ENCODE results near the gene ZBTB49. TPM values are rescaled to one million over a fixed set of nuclear protein-coding genes. Genes with fewer than 3 reads are reported as not detected.

The ZBTB49 gene
- total RNA-seq, 1 experiment from 2014 or later = 6.6 TPM

GRCh38 chr4:4269331-4269731 lies 20.7 kb upstream of the ZBTB49 start:
- no peaks in the 10 kb centered on the region for H3K27me3 ChIP-seq (replicated peaks; ENCODE audit: insufficient read depth, low read depth, low read length, poor library complexity)
- intact Hi-C loops (cut with micrococcal nuclease; ENCODE audit: unreplicated experiment) = no loop called here
- ChIA-PET CTCF (no interaction called here), POLR2A (ENCODE audit: low non-redundant PET) (no interaction called here)
- no peak overlapping the region for H3K27ac ChIP-seq (ENCODE audit: low read depth, low read length, poor library complexity, severe bottlenecking)
- H3K4me1 ChIP-seq (ENCODE audit: insufficient read depth, low read length, poor library complexity, severe bottlenecking) = no peaks in the 10 kb centered on the region
- no peak for TF ChIP-seq EZH2 (IDR thresholded peaks at IDR 0.05; ENCODE audit: borderline replicate concordance, low read depth, low read length, poor library complexity, severe bottlenecking)
- TF ChIP-seq, protein P1, sequence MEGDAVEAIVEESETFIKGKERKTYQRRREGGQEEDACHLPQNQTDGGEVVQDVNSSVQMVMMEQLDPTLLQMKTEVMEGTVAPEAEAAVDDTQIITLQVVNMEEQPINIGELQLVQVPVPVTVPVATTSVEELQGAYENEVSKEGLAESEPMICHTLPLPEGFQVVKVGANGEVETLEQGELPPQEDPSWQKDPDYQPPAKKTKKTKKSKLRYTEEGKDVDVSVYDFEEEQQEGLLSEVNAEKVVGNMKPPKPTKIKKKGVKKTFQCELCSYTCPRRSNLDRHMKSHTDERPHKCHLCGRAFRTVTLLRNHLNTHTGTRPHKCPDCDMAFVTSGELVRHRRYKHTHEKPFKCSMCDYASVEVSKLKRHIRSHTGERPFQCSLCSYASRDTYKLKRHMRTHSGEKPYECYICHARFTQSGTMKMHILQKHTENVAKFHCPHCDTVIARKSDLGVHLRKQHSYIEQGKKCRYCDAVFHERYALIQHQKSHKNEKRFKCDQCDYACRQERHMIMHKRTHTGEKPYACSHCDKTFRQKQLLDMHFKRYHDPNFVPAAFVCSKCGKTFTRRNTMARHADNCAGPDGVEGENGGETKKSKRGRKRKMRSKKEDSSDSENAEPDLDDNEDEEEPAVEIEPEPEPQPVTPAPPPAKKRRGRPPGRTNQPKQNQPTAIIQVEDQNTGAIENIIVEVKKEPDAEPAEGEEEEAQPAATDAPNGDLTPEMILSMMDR (conservative IDR thresholded peaks at IDR 0.05; ENCODE audit: low read depth, low read length) = no peak
- peaks cover 52% of the 10 kb centered on the region for H3K36me3 ChIP-seq (ENCODE audit: insufficient read depth, low read length, poor library complexity, severe bottlenecking)
- no peaks in the 10 kb centered on the region for H3K9me3 ChIP-seq (ENCODE audit: low read depth, low read length, poor library complexity, severe bottlenecking)
- no peak for DNase-seq (ENCODE audit: low spot score)
- H3K4me3 ChIP-seq (ENCODE audit: low read depth, low read length, poor library complexity, severe bottlenecking) = no peak overlapping the region
- no TSS peak for BruUV-seq (replicated peaks)

GRCh38 chr4:4269856-4270255 lies 20.2 kb upstream of the ZBTB49 start:
- peaks cover 58% of the 10 kb centered on the region for H3K36me3 ChIP-seq (ENCODE audit: insufficient read depth, low read length, poor library complexity, severe bottlenecking)
- ChIA-PET POLR2A (ENCODE audit: low non-redundant PET) (no interaction called here), CTCF (no interaction called here)
- no peaks in the 10 kb centered on the region for H3K9me3 ChIP-seq (ENCODE audit: low read depth, low read length, poor library complexity, severe bottlenecking)
- TF ChIP-seq EZH2 (IDR thresholded peaks at IDR 0.05; ENCODE audit: borderline replicate concordance, low read depth, low read length, poor library complexity, severe bottlenecking) = no peak
- TF ChIP-seq, protein P1 (conservative IDR thresholded peaks at IDR 0.05; ENCODE audit: low read depth, low read length) = no peak
- no peaks in the 10 kb centered on the region for H3K27me3 ChIP-seq (replicated peaks; ENCODE audit: insufficient read depth, low read depth, low read length, poor library complexity)
- no TSS peak for BruUV-seq (replicated peaks)
- DNase-seq (ENCODE audit: low spot score) = no peak
- H3K4me3 ChIP-seq (ENCODE audit: low read depth, low read length, poor library complexity, severe bottlenecking) = no peak overlapping the region
- H3K27ac ChIP-seq (ENCODE audit: low read depth, low read length, poor library complexity, severe bottlenecking) = no peak overlapping the region
- no peaks in the 10 kb centered on the region for H3K4me1 ChIP-seq (ENCODE audit: insufficient read depth, low read length, poor library complexity, severe bottlenecking)
- intact Hi-C loops (cut with micrococcal nuclease; ENCODE audit: unreplicated experiment) = no loop called here

GRCh38 chr4:4270529-4270928 lies 19.5 kb upstream of the ZBTB49 start:
- Histone ChIP-seq H3K36me3 (ENCODE audit: insufficient read depth, low read length, poor library complexity, severe bottlenecking) (peaks cover 64% of the 10 kb centered on the region), H3K9me3 (ENCODE audit: low read depth, low read length, poor library complexity, severe bottlenecking) (no peaks in the 10 kb centered on the region), H3K27ac (ENCODE audit: low read depth, low read length, poor library complexity, severe bottlenecking) (no peak overlapping the region), H3K27me3 (replicated peaks; ENCODE audit: insufficient read depth, low read depth, low read length, poor library complexity) (no peaks in the 10 kb centered on the region), H3K4me1 (ENCODE audit: insufficient read depth, low read length, poor library complexity, severe bottlenecking) (no peaks in the 10 kb centered on the region), H3K4me3 (ENCODE audit: low read depth, low read length, poor library complexity, severe bottlenecking) (no peak overlapping the region)
- POLR2A ChIA-PET (ENCODE audit: low non-redundant PET) = no interaction called here
- no peak for TF ChIP-seq EZH2 (IDR thresholded peaks at IDR 0.05; ENCODE audit: borderline replicate concordance, low read depth, low read length, poor library complexity, severe bottlenecking)
- TF ChIP-seq, protein P1 (conservative IDR thresholded peaks at IDR 0.05; ENCODE audit: low read depth, low read length) = no peak
- no TSS peak for BruUV-seq (replicated peaks)
- CTCF ChIA-PET = no interaction called here
- intact Hi-C loops (cut with micrococcal nuclease; ENCODE audit: unreplicated experiment) = no loop called here
- no peak for DNase-seq (ENCODE audit: low spot score)
